ENCODE results near the gene CASZ1.

CASZ1 gene

GRCh38 chr1:10644307-10645128 lies 151.9 kb downstream of the CASZ1 start:
- DNase-seq (ENCODE audit: low read depth in 1 of 2, low spot score in 1 of 2), result no peak
- Histone ChIP-seq H3K27ac (replicated peaks) (no peak overlapping the region), H3K27me3 (ENCODE audit: insufficient read depth, poor library complexity, severe bottlenecking) (peaks cover 6% of the 10 kb centered on the region), H3K4me3 (replicated peaks; ENCODE audit: insufficient read depth, low read length) (no peak overlapping the region)
- TF ChIP-seq REST (IDR thresholded peaks at IDR 0.05; ENCODE audit: insufficient replicate concordance, low read depth) (no peak), GABPA (IDR thresholded peaks at IDR 0.05; ENCODE audit: low read depth) (no peak), SPI1 (IDR thresholded peaks at IDR 0.05; ENCODE audit: borderline replicate concordance, low read depth) (no peak), CTCF (IDR thresholded peaks at IDR 0.05; ENCODE audit: insufficient read depth, low read length) (no peak), POLR2AphosphoS5 (IDR thresholded peaks at IDR 0.05; ENCODE audit: low read depth) (no peak)

- no peak overlapping the region for H3K27ac ChIP-seq (replicated peaks)
- no peak overlapping the region for H3K4me3 ChIP-seq (replicated peaks; ENCODE audit: insufficient read depth, low read length)
- no peak for DNase-seq (ENCODE audit: low read depth in 1 of 2, low spot score in 1 of 2)
- TF ChIP-seq GABPA (IDR thresholded peaks at IDR 0.05; ENCODE audit: low read depth), result no peak
- TF ChIP-seq CTCF (IDR thresholded peaks at IDR 0.05; ENCODE audit: insufficient read depth, low read length), result no peak
- TF ChIP-seq REST (IDR thresholded peaks at IDR 0.05; ENCODE audit: insufficient replicate concordance, low read depth), result no peak
- no peak for TF ChIP-seq SPI1 (IDR thresholded peaks at IDR 0.05; ENCODE audit: borderline replicate concordance, low read depth)
- TF ChIP-seq POLR2AphosphoS5 (IDR thresholded peaks at IDR 0.05; ENCODE audit: low read depth), result no peak
- peaks cover 7% of the 10 kb centered on the region for H3K27me3 ChIP-seq (ENCODE audit: insufficient read depth, poor library complexity, severe bottlenecking)
Observed at GRCh38 chr1:10643607-10644306, 152.7 kb downstream of the CASZ1 start.

- Histone ChIP-seq H3K27ac (replicated peaks) (no peak overlapping the region), H3K27me3 (ENCODE audit: insufficient read depth, poor library complexity, severe bottlenecking) (peaks cover 14% of the 10 kb centered on the region), H3K4me3 (replicated peaks; ENCODE audit: insufficient read depth, low read length) (no peak overlapping the region)
- TF ChIP-seq CTCF (IDR thresholded peaks at IDR 0.05; ENCODE audit: insufficient read depth, low read length), result no peak
- TF ChIP-seq POLR2AphosphoS5 (IDR thresholded peaks at IDR 0.05; ENCODE audit: low read depth), result no peak
- no peak for TF ChIP-seq GABPA (IDR thresholded peaks at IDR 0.05; ENCODE audit: low read depth)
- no peak for TF ChIP-seq REST (IDR thresholded peaks at IDR 0.05; ENCODE audit: insufficient replicate concordance, low read depth)
- TF ChIP-seq SPI1 (IDR thresholded peaks at IDR 0.05; ENCODE audit: borderline replicate concordance, low read depth), result no peak
- DNase-seq (ENCODE audit: low read depth in 1 of 2, low spot score in 1 of 2), result no peak
Observed at GRCh38 chr1:10642403-10643080, 153.9 kb downstream of the CASZ1 start.
